ENCODE data around the gene ASAP2.

ASAP2 gene

GRCh38 chr2:9275399-9275798, 68.8 kb downstream of the ASAP2 start:
- DNase-seq (ENCODE audit: low spot score), result no peak

- DNase-seq (ENCODE audit: low spot score), result no peak
Measured at GRCh38 chr2:9276074-9276473, 69.5 kb downstream of the ASAP2 start.

GRCh38 chr2:9276901-9277451, 70.4 kb downstream of the ASAP2 start:
- DNase-seq (ENCODE audit: low spot score), result no peak

GRCh38 chr2:9278439-9278838, 71.8 kb downstream of the ASAP2 start:
- no peak for DNase-seq (ENCODE audit: low spot score)

DNA sequence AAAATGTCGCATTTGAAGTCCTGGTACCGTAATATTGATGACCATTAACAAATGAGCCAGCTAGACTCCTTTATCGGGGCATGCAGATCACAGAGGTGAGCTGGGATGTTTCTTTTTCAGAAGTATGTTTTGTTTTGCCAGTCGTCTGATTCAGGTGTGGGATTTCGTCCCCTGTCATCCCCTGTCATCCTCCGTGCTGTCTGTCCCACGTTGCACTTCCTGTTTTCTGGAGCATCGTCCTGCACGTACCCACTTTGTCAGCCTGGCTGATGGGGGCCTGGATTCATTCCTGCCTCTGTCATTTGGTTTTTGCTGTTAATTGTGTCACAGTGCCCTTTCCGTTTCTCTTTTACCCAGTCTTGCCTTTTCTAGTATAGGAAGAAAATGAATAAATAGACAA, 72.8 kb downstream of the ASAP2 start:
- DNase-seq (ENCODE audit: low spot score), result no peak

- no peak for DNase-seq (ENCODE audit: low spot score)
Measured at GRCh38 chr2:9280224-9280623, 73.6 kb downstream of the ASAP2 start.

DNA sequence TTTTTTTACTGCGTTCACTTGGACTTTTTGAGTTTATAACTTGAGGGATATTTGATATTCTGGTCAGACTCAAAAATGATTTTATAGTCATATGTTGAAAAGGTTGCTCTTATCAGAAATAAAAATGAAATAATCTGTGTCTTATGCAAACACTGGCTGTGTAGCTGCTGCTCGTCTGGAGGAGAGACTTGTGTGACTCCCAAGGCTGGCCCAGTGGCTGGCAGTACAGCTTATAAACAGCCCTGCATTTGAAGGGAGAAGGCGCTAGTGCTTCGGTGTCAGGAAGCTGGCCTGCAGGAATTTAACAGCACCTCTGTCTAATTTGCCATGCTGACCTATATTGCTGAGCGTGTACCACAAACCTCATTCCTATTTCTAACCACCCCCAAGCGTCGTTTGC, 74.5 kb downstream of the ASAP2 start:
- DNase-seq (ENCODE audit: low spot score), result no peak

DNA sequence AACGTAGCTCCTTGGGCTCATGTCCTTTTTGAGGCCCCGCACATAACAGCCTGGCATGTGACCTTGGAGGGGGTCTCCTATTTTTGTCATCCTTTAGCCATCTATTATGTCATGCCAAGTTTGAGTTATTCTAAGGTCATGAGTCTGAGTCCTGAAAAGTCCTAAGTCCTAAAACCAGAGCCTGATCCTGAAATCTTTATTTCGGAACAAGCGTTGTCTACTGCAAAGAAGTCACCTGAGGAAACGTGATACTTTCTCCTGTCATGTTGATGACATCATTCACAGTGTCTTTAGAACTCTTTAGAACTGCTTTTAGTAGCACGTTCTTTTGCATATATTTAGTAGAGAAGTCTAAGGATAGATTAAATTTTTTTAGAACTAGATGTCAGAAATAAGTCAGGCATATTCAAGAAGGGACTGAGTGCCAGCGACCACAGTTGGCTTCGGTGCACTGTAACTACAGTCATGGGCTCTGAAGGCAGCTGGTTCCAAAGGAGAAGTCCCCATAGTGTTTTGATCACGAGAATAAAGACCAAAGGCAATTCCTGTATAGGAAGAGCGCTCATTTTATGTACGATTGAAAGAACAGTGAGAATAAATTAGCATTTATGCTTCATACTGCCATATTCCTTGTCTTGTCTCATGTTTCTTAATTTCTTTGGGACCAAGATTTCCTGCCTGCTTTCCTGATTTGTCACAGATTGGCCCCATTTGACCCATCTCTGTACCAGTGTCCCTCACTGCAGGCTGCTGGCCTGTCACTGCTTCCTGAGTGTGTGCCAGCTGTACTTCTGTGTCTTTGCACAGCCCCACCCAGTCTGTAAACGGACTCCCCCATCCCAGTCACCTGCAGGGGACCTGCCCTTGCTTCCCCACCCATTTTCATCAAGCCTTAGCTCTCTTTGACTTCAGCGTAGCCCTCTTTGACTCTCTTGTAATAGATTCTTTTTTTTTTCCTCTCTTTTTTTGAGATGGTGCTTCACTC, 75.8 kb downstream of the ASAP2 start:
- DNase-seq (ENCODE audit: low spot score), result no peak

DNA sequence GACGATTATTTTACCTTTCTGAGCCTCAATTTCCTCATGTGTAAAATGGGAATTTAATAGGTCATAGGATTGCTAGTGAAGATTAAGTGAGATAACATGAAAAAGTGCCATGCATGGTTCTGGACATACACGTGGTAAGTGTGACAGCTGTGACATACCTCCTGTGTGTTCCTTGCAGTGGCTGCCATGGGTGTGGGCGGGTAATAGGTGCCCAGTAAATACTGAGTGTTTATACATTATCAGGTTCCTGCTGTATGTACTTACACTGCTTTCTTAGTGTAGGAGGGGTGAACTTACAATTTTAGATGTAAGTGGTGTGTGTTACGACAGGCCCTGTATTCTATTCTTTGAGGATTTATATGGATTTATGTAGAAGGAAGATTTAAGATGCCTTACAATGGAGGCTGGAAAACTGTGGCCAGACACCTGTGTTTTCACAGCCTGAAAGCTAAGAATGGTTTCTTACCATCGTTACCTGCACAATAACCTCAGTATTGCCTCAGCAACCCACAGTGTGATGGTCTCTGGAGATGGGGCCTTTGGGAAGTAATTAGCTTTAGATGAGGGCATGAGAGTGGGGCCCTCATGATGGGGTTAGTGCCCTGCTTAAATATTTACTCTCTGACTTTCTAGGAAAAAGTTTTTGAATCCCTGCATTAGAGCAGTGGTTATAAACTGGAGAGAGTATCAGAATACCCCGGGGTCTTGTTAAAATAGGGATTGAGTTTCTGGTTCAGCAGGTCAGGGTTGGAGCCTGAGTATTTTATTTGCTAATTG, 78.1 kb downstream of the ASAP2 start:
- DNase-seq (ENCODE audit: low spot score), result no peak

DNA sequence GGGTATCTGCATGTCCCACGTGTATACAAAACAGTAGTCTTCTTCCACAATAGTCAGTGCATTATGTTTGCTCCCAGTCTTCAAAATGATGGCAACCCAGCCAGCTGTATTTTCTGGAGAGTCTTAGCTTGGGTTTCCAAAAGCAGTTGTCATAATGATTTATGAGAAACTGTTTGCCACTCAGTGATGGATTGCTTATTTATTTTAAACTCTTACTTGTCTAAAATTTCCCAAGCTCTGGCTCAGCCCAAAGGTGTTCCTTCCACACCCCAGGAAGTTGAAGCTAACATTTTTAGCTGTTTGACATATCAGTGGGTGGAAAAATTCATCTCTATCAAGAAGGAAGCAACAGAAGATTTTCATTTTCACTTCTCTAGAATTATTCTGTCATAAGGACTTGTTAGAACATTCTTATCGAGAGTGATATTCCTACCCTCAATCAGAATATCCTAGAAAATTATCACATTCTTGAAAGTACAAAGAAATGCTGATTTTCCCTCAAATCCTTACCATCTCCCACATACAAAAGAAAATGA, 78.8 kb downstream of the ASAP2 start:
- DNase-seq (ENCODE audit: low spot score), result no peak

- DNase-seq (ENCODE audit: low spot score), result no peak
Measured at GRCh38 chr2:9285921-9286320, 79.3 kb downstream of the ASAP2 start.

DNA sequence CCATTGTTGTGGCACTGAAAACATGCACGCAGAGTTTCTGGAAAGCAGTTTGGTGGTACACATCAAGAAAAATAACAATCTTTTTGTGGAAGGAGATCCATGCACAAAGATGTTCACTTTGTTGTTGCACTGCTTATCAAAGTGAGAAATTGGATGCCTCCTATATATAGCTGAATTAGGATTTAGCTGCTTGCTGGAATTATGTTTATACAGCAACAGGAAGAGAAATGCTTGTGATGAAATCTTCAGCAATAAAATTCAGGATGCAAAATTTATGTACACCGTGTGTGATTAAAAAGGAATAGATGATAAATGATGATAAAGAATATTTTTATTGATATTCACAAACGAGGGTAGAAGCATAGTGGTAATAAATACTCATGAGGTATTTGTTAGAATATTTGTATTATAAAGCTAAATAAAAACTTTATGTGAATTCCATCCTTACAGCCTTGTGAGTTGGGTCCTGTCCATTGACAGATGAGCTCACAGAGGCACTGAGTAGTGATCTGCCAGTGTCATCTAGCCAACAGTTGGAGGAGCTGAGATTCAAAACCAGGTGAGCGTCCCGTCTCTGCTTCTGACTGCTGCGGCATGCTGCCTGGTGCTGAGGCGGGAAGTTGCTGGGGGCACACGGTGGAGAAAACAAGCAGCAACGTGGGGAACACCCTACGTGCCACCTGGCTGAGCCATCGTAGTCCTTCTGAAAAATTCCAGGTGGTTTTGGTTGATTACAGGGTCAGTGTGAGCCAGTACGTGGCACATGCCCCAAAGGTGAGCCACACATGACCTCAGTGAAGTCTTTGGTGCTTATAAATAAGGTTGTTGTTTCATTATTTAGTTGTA, 80.2 kb downstream of the ASAP2 start:
- no peak for DNase-seq (ENCODE audit: low spot score)

DNA sequence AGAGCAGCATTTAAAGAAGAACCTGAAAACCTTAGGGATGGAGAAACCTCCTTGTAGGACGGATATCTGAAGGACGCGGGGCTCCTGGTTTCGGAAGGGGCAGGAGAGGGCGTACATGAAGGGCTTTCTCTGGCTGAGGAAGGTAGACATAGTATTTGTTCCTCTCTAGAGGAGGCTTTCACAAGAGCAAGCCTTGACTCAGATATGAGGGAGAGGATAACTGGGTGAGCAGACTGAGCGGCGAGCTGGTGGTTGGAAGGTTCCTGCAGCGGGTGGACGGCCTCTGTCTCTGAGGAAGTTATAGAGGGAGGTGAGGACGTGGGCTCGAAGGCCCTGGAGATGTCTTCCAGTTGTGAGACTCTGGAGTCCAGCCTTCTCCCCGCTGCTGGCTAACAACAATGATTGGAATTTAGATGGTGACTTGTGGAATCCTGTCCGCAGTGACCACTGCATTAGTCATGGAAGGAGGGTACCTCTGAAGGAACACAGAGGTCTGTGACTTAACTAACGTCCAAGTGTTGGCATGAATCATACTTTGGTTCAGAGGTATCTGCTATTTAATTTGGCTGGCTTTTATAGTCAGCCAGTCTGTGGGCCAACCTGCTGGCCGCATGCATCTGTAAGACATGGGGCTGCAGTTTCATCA, 80.9 kb downstream of the ASAP2 start:
- DNase-seq (ENCODE audit: low spot score), result no peak

GRCh38 chr2:9288233-9288632, 81.6 kb downstream of the ASAP2 start:
- no peak for DNase-seq (ENCODE audit: low spot score)

- DNase-seq (ENCODE audit: low spot score), result no peak
Measured at GRCh38 chr2:9288681-9289338, 82.2 kb downstream of the ASAP2 start.

DNA sequence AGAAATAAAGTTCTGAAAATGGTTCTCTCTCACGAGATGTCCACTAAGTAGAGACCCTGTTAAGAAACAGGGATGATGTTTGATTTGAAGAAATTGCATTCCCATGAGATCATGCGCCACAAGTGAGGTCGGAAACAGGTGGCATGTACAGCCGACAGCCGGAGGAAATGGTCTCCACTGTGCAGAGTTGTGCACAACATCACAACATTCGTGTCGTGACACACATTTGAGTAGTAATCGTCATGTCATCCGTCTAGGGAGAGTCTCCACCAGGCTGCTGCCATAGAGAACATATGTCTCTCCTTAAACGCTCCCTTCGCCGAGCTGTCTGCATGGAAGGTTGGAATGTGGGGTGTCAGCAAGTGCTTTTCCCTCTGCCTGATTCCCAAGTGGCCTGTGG, 84.7 kb downstream of the ASAP2 start:
- DNase-seq (ENCODE audit: low spot score), result no peak

DNA sequence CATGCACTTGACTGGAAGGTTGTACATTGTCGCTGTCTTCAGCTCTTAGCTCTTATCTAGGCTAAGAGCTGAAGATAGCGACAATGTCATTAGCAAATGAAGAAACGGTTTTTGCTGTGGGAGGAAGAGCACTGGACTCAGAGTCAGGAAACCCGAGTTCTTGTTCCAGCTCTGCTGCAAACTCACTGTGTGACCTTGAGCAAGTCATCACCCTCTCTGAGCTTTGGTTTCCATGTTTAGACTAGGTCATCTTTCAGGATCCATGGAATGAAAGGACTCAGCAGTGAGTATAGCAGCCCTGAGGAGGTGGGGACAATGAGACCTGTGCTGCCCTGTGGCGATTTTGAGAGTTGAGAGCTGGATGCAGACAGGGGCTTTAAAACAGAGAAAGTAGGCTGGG, 85.3 kb downstream of the ASAP2 start:
- DNase-seq (ENCODE audit: low spot score), result no peak

GRCh38 chr2:9292426-9292825, 85.8 kb downstream of the ASAP2 start:
- DNase-seq (ENCODE audit: low spot score), result no peak

DNA sequence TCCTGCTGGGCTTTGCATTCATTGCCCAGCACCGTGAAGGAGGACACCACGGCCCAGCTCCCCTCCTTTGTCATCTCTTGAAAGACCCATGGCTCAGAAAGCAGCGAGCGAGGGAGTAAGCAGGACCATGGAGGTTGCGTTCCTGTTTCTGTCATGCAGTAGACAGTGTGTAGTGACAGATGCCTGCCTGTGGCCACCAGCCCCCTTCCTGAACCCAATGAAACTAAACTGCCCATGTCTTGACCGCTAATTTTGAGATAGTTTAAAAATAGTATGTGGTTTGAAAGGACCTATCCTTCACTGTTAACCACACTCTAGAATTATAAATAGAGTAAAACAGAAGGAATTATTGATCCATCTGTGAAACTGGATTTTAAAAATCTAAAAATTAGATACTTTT, 88.2 kb downstream of the ASAP2 start:
- no peak for DNase-seq (ENCODE audit: low spot score)

DNA sequence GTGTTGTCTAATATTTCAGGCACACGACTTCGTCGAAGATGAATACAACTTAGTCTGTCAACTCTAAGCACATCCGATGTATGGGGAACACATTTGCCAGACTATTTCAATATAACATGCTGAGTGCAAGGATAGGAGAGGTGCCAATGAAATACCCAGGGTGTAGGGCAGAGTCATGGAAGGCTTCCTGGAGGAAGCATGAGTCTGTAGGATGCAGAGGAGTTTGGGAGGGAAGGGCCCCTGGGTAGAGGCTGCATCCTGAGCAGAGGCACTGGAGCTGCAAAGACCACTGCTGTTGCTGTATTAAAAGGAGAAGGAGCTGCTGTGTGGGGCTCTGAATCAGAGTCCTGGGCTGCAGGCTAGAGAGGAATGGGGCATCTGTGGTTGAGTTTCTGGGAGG, 89.9 kb downstream of the ASAP2 start:
- DNase-seq (ENCODE audit: low spot score), result no peak

- no peak for DNase-seq (ENCODE audit: low spot score)
Measured at GRCh38 chr2:9297156-9297555, 90.5 kb downstream of the ASAP2 start.
